HG03521 (cell line): Measurements from ENCODE around the gene CALY.

Source experiments
- ATAC-seq: cut with Tn5 transposase; IDR thresholded peaks from one replicate; pipeline ENCODE4 v1.9.1; 2021; ENCODE audit warnings: mild to moderate bottlenecking, moderate library complexity; ENCODE audit not compliant: unreplicated experiment

The CALY gene

DNA sequence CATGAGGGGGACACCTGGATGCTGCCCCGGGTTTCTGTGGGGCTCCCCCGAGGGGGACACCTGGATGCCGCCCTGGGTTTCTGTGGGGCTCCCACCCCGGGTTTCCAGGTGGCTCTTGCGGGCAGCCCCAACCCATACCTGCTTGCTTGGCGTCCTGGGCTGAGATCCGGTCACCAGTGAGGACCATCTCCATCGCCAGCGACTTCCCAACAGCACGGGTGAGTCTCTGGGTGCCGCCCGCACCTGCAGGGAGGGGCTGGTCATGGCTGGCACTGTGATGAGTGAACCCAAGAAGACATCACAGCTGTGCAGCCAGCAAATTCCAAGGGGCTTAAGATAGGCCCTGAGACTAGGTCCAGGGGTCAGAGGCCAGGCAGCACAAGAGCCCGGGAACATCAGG lies 30.1 kb upstream of the CALY start:
- ATAC-seq: no peak

- ATAC-seq: no peak
These were observed 29.4 kb upstream of the CALY start for GRCh38 chr10:133366130-133366478.

DNA sequence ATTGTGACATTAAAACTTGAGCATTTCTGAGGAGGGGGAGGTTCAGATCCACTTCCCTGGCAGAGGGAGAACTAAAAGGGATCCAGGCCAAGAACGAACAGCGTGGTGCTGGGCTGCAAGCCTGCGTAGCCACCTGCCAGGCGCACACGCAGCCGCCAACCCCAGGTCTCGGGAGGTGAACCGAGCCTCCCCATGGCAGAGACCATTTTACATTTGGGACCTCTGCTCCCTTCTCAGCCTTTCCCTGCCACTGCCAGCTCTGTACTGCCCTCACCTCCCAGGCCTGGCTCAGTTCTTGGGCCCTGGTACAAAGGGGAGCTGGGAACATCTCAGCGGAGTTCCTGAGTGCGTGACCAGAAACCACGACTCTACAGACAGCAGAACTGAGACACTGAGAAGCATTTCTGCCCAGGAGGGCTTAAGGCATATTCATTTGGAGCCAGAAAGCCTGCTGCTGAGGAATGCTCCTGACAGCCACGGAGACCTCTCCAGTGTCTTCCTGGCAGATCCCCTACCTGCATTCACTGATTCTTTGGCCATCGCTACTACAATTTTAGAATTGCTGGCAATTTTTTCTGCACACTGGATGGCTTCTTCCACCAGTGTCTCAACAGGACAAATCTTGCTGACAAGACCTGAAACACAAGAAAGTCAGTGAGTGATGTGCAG lies 28.9 kb upstream of the CALY start:
- no peak for ATAC-seq

DNA sequence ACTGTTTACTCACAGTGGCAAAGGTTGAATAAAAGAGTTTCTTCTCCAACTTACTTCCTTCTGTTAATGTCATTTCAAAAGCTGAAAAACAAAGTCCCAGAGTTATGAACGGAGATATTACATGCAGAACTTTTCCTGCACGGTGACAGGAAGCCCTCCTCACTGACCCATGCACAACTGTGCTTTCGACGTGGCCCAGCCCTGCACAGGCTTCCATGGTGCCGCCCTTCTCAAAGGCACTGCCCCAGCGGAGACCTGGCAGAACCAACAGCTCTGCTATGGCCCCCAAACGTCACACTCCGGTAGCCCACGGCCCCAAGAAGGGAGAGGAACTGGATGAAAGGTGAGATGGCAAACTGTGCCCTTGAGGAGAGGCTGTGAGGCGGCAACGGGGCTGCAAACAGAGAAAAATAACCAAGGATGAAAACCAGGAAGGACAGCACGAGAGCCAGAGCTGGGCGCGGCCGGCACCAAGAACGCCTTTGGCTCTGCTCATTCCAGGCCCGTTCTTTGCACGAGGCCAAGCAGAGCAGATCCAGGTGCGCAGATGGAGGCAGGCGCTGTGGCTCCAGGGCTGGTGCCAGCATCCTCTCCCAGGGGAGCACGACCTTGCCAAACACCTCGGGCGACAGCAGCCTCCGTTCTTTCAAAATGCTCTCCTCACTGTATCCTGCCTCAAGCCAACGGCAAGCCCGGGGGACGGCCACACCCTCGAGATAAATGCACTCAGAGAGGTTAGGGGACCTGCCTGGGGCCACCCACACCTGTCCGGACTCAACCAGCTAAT lies 28.1 kb upstream of the CALY start:
- no peak for ATAC-seq

DNA sequence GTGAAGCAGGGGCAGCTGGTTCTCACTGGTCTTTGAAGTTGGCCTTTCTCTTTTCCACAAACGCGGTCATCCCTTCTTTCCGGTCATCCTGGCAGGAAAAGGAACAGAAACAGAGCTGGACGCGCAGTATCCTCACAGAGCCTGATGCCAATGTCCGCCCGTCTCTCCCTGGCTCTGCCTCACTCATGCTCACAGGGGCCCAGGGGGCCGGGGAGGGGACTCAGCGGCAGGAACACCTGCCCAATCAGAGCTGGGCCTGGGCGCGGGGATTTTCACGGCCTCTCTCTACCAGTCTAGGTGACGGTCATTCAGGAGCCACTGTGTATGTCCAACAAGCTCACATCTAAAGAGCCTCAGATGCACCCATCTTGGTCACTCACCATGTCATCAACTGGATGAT lies 26.1 kb upstream of the CALY start:
- ATAC-seq: no peak

DNA sequence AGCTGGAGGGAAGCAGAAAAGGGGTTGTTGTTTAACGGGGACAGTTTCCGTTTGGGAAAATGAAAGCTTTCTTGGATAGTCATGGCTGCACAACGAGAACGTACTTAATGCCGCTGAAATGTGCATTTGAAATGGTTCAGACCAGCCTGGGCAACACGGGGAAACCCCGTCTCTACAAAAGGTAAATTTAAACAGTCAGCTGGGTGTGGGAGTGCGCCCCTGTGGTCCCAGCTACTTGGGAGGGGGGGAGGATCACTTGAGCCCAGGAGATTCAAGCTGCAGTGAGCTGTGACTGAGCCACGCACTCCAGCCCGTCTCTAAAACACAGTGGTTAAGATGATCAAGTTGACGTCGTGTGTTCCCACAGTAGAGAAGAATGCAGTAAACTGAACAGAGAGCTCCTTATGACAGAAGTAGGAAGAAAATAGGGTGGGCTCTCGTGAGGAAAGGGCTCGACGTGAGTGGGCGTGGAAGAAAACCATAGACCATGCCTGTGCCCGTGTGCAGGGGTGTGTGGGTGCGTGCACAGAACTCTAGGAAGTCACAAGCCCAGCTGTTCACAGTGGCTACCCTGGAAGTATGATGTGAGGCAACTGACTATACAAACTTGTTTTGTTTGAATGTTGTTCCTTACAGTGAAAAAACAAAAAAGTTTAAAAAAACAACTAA lies 25.2 kb upstream of the CALY start:
- ATAC-seq: no peak

- no peak for ATAC-seq
These were observed 24.5 kb upstream of the CALY start for GRCh38 chr10:133361227-133361626.

DNA sequence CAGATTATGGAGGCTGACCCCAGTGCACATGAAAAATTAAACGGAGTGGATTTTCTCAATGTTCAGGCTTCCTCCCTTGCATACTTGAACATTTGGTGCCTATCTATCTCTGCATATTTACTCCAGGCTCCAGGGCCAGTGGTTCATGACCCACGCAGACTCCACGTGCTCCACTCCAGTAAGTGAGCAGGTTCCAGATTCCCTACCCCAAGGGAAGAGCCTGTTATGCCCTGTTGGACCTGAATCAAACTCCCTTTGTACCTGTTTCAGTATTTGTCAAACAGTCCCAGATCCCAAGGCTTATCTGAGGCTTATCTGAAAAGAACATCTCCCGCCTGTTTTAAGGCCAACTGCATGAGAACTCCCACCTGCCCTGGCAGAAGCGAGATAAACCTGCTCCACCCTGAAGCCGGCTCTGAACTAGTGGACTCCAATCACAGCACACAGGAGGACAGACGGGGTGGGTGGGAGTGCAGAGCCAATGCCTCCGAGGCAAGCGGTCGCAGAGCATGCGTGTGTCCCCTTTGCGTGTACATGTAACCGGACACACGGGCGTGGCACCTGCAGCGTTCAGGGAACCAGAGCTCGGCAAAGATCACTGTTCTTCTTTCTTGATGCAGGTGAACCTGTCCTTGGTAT lies 23.4 kb upstream of the CALY start:
- no peak for ATAC-seq

DNA sequence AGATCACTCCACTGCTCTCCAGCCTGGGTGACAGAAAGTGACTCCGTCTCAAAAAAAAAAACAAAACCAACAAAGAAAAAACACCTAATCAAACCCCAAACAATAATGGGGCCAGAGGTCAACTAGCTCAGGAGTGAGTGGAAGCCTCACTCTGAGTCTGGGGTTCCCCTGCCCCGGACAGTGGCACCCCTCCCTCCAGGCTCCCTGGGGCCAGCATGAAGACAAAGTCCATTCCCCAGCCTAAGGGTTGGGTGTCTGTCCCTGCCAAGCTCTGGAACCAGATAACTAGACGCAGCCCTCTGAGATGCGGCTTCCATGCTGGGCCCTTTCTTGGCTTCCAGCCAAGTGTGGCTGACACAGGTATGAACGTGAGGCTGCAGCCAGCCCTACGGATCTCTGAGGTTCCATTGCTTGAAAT lies 22.9 kb upstream of the CALY start:
- no peak for ATAC-seq

DNA sequence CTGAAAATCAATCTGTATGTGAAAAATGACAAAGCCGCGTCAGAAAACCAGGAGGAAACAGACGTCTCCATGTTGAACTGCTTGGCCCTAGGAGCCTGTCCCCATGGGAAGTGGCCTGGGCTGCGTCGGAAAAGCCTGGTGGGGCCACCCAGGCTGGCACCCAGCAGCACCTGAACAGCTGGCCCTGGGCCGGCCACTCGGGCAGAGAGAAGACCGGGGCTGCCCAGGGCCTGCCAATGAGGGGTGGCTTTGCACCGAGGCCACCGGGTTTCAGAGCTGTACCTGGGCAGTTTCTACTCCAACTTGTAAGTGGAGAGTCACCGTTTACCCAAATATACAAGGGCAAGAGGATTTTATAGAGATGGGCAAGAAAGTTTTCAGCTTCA lies 22.2 kb upstream of the CALY start:
- ATAC-seq: no peak

GRCh38 chr10:133358162-133358924 lies 21.6 kb upstream of the CALY start:
- ATAC-seq: no peak

- peak; percentile 66 for ATAC-seq
These were observed 20.8 kb upstream of the CALY start, which contains the start of gene FUOM for GRCh38 chr10:133357285-133358161. Gene FUOM (minus strand): TSS chr10:133358019. CDS start chr10:133358007, 12 bp downstream.

DNA sequence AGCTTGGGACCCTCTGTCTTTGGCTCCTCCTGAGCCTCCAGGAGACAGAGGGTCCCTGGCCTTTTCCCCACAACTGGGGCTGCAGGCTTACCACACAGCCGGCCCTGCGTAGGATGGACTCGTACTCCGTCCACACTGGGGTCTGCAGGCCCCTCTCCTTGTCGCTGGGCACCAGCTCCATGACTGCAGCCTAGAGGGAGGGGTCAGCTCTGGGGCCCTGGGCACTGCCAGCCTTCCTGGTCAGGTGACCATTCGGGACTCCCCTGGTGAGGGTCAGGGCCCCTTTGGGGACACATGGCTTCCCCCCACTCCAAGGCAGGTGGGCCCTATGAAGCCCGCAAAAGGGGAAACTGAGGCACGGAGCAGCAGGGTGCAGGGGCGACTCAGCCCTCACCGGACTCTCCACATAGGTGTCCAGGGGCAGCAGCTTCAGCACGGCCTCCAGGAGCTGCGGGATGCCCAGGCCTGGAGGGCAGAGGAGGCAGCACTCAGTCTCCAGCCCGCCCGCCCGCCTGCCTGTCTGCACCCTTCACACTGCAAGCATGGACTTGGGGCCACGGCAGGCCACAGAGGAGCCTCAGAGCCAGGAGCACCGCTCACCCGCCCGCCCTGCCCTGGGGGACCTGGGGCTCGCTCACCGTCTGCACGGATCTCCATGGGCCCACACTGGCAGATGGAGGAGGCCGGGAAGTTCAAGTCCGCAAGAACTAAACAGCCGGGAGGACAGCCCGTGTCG lies 20.0 kb upstream of the CALY start:
- ATAC-seq: no peak

GRCh38 chr10:133355991-133356390 lies 19.3 kb upstream of the CALY start:
- ATAC-seq: no peak

GRCh38 chr10:133355266-133355665 lies 18.6 kb upstream of the CALY start:
- ATAC-seq: no peak

DNA sequence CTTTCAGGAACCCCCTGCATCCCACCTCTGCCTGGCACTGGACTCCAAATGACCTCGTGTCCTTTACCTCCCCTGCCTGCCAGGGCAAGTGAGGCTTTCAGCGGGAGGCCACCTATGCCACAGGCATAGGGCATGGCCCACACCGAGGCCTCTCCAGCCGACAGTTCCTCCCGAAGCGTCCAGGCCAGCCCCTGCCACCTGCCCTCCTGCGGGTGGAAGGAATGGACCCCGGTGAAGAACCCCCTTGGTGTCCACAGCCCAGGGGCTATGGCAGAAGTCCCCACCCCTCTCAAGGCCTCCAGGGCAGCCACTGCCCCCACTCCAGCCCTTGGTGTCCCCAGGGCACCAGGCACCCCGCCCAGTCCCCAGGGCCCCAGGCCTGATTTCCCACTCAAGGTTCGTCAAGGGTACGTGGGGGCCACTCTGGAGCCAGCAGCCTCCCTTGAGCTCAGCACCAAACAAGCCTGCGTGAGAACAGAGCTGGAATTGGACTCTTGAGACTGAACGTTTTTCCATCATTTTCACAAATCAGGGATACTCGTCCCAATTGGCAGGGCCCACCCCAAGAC lies 18.1 kb upstream of the CALY start:
- ATAC-seq: no peak

DNA sequence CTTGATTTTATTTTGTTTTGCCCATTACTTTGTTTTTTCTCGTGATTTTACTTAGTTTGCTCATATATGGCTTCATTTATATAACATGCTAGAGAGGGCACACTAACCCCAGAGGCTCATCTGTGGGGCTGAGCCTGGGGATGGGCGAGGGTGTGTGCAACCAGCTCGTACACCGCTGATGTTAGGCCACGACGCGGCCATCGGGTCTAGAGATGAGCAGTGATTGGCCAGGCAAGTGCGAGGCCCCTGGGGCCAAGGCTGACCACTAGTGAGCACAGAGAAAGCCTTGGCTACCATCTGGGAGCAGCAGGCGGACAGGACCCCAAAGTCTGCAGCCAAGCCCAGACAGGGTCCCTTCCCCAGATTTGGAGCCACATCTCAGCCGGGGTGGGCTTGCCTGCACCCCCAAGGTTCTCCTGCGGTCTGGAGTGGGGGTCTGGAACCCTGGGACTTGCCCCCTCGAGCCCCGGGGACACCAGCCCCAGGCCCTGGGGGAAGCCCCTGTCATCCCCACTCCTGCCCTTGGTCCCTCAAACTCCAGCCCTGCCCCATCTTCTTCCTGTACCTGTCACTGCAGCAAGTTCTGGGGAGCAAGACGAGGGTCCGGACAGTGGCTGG lies 17.4 kb upstream of the CALY start:
- no peak for ATAC-seq

- no peak for ATAC-seq
These were observed 16.7 kb upstream of the CALY start for GRCh38 chr10:133353202-133353959.
